ENCODE results near the gene GPR27.

DNA sequence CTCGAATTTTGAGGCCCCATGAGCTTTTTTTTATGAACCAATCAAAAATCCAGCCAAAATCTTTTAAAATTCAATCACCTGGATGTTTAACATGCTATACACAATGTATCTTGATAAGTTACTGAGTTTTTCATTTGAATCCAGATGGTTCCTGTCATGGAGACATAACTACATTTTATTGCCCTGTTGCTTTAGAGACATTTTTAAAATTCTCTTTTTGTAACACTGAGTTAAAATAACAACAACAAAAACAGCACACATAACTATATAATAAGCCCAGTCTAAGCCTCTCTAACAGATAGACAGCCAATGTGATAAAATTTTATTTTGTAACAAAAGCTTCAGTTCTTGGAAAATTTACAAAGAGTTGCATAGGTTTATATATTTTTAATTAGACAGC is 29.5 kb downstream of the GPR27 start:
- TF ChIP-seq CTCF (IDR thresholded peaks at IDR 0.05) (no peak), POLR2A (IDR thresholded peaks at IDR 0.05) (no peak)
